ENCODE measurements around the gene MSL3B.

MSL3B gene

DNA sequence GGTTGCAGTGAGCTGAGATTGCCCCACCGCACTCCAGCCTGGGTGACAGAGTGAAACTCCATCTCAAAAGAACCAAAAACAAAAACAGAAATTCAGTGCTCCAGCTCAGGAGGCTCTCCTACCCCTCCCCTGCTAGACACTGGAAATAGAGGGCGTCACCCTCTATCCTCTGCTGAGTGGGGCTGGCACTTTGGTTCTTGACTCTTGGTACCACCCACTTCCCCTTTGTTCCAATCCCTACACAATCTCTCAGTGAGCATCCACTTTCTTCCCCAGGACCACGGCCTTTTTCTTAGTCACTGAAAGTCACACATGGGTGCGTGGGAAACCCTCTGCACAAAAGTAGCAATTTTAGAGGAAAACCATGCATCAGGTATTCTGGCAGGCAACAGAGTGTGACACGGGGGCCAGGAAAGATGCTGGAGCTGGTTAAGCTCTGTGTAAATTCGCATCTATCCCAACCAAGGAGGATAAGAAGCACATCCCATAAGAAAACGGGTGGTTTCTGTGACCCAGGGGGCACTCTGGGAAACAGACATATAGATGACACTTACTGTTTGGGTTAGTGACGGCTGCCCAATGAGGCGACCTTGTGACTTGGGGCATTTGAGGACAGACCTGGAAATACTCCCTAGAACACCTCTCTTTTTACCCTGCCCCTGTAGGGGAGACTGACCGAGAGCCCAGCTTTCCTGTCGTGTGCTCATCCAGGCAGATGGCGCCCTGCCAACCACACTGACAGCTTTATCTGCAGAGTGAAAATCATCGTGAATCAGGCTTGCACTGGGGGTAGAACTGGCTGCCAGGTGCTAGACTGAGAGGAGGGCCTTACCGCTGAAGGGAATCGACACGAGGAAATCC is 21.6 kb downstream of the MSL3B start:
- no peaks in the 10 kb centered on the region for H3K4me1 ChIP-seq
- DNase-seq: no peak
- no peak for TF ChIP-seq POLR2A (IDR thresholded peaks at IDR 0.05)
- TF ChIP-seq, protein P1, sequence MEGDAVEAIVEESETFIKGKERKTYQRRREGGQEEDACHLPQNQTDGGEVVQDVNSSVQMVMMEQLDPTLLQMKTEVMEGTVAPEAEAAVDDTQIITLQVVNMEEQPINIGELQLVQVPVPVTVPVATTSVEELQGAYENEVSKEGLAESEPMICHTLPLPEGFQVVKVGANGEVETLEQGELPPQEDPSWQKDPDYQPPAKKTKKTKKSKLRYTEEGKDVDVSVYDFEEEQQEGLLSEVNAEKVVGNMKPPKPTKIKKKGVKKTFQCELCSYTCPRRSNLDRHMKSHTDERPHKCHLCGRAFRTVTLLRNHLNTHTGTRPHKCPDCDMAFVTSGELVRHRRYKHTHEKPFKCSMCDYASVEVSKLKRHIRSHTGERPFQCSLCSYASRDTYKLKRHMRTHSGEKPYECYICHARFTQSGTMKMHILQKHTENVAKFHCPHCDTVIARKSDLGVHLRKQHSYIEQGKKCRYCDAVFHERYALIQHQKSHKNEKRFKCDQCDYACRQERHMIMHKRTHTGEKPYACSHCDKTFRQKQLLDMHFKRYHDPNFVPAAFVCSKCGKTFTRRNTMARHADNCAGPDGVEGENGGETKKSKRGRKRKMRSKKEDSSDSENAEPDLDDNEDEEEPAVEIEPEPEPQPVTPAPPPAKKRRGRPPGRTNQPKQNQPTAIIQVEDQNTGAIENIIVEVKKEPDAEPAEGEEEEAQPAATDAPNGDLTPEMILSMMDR (IDR thresholded peaks at IDR 0.05): no peak

DNA sequence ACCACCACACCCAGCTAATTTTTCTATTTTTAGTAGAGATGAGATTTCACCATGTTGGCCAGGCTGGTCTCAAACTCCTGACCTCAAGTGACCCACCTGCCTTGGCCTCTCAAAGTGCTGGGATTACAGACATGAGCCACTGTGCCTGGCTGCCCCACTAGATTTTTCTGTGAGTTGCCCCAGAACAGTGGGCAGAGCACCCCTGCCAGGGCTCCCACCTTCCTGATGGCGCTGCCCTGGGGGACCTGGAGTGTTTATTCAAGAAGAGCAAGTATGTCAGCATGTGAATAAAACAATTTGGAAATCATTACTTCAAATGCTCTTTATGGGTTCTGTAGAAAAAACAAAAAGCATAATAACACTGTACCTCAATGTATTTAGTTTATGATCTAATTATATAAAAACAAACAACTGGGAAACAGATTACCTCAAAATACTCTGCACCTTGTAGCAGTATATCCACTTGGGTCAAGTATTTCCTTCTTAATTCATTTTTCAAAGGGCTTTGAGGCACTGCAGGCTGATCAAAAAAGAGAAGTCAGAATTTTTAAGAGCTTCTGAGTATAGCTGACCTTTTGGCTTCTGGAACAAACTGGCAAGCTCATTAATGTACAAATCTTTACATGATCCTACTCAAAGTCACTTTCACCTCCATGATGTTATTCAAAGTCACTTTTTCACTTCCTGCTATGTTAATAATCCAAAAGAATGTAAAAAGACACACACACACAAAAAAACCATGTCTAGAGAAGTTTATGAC is 22.7 kb downstream of the MSL3B start:
- intact Hi-C loops (cut with DNase I): no loop called here
- TF ChIP-seq, protein P1 (IDR thresholded peaks at IDR 0.05): no peak
- TF ChIP-seq POLR2A (IDR thresholded peaks at IDR 0.05): no peak
- Histone ChIP-seq H3K27ac (no peak overlapping the region), H3K4me1 (no peaks in the 10 kb centered on the region), H3K9me3 (no peaks in the 10 kb centered on the region), H3K27me3 (no peaks in the 10 kb centered on the region), H3K4me3 (no peak overlapping the region), H3K36me3 (replicated peaks in 1 of 2; ENCODE audit: insufficient read depth in 1 of 2, low read depth in 2 of 2) (no peaks in the 10 kb centered on the region)
- 100% methylated on average over 1 of the region's 1 CpG for WGBS, 2 donors
- DNase-seq: no peak
- no peak for ATAC-seq

More for the DNA sequence above, 21.6 kb downstream of the MSL3B start:
- Histone ChIP-seq H3K4me3 (no peak overlapping the region), H3K36me3 (replicated peaks in 1 of 2; ENCODE audit: insufficient read depth in 1 of 2, low read depth in 2 of 2) (no peaks in the 10 kb centered on the region), H3K27ac (no peak overlapping the region), H3K9me3 (no peaks in the 10 kb centered on the region), H3K27me3 (no peaks in the 10 kb centered on the region)
- intact Hi-C loops (cut with DNase I): no loop called here
- WGBS, 2 donors: 84 to 86% methylated on average over 16 of the region's 16 CpGs
- no peak for ATAC-seq

DNA sequence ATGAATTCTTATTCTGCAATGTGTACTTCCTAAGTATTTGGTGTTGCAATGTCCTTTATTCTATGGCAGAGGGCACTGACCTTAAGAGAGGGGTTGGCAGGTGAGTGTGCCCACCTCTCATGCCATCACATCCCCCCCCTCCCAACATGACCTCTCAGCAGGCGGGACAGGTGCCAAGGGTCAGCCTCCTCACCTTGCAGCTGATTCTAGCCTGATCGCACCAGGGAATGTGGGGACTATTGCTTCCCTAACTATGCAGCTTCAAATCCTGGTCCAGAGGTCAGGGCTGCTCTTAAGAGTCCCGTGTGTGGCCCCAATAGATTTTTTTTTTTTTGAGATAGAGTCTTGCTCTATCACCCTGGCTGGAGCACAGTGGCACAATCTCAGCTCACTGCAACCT is 23.4 kb downstream of the MSL3B start:
- no peak overlapping the region for H3K4me3 ChIP-seq
- no peaks in the 10 kb centered on the region for H3K27me3 ChIP-seq
- no peaks in the 10 kb centered on the region for H3K9me3 ChIP-seq
- H3K4me1 ChIP-seq: no peaks in the 10 kb centered on the region
- no peak overlapping the region for H3K27ac ChIP-seq
- DNase-seq: no peak
- no peak for ATAC-seq
- intact Hi-C loops (cut with DNase I): no loop called here
- no peak for TF ChIP-seq POLR2A (IDR thresholded peaks at IDR 0.05)
- TF ChIP-seq, protein P1 (IDR thresholded peaks at IDR 0.05): no peak
- no peaks in the 10 kb centered on the region for H3K36me3 ChIP-seq (replicated peaks in 1 of 2; ENCODE audit: insufficient read depth in 1 of 2, low read depth in 2 of 2)
- WGBS, 2 donors: 75 to 89% methylated on average over 1 to 3 of the region's 3 CpGs

DNA sequence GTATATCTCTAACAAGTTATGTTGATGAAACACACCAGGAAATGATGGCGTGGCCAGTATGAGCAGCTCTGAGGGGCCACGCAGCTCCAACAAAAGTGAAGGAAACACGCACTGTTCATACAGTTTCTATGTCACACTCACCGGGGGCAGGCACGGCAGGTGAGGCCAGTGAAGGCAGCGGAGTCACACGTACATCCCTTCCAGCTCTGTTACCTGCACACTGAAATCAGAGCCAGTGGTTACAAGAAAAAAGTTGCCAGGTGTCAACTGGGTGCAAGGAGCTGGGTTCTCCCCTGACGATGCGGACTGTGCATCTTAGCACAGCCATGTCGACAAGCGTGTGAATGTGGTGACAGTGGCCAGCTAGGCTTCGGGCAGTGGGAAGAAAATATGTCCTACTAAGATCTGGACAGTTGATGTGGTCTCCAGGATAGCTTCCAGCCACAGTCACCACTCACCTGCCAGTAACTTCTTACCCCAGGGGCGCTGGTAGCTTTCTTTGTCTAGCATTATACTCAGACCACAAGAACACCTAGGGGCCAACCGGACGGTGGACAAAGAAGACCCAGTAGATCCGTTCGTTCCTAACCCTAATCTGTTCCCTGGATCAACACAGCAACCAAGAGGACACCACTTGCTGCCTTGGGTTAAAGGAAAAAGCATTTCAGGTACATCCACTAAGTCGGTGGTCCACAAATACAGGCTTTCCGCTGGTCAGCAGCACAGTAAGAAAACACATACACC is 23.9 kb downstream of the MSL3B start:
- intact Hi-C loops (cut with DNase I): no loop called here
- no peak for ATAC-seq

More for the DNA sequence above, 23.9 kb downstream of the MSL3B start:
- no peaks in the 10 kb centered on the region for H3K4me1 ChIP-seq
- H3K9me3 ChIP-seq: no peaks in the 10 kb centered on the region
- no peak overlapping the region for H3K27ac ChIP-seq
- TF ChIP-seq POLR2A (IDR thresholded peaks at IDR 0.05): no peak
- TF ChIP-seq, protein P1 (IDR thresholded peaks at IDR 0.05): no peak
- H3K27me3 ChIP-seq: no peaks in the 10 kb centered on the region
- H3K4me3 ChIP-seq: no peak overlapping the region
- no peaks in the 10 kb centered on the region for H3K36me3 ChIP-seq (replicated peaks in 1 of 2; ENCODE audit: insufficient read depth in 1 of 2, low read depth in 2 of 2)
- DNase-seq: no peak
- 90 to 91% methylated on average over 19 of the region's 19 CpGs for WGBS, 2 donors

Measured in body of pancreas (tissue), 4 donors.